Measurements from ENCODE around the gene AANAT. TPM values are rescaled to one million over a fixed set of nuclear protein-coding genes. Genes with fewer than 3 reads are reported as not detected.

AANAT gene
- total and polyA plus RNA-seq, 2 donors (not counting 3 experiments of a cell fraction or from before 2014, with no cell fraction given): not detected

DNA sequence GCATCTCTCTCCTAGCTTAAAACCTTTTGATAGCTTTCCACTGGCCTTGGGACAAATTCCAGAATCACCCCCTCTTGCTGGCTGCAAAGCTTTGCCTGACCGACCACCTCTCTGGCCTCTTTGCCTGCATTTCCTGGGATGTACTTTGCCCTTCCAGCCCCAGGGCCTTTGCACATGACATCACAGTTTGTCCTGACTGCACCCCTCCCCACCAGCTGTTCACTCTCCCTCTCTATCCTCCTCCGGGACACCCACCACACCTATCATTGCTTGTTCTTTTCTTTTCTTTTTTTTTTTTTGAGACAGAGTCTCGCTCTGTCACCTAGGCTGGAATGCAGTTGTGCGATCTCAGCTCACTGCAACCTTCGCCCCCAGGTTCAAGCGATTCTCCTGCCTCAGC lies 7.9 kb downstream of the AANAT start:
- Histone ChIP-seq H3K27me3 (ENCODE audit: control insufficient read depth in 2 of 2, insufficient read depth in 2 of 2, low read length in 2 of 2) (no peaks in the 10 kb centered on the region), H3K27ac (ENCODE audit: insufficient read depth, low read depth, low read length) (no peak overlapping the region), H3K79me2 (ENCODE audit: control insufficient read depth, insufficient read depth, low read length) (no peaks in the 10 kb centered on the region), H3K9ac (replicated peaks; ENCODE audit: extremely low read depth, insufficient read depth, low read length) (no peak overlapping the region), H3K4me3 (replicated peaks in 1 of 3; ENCODE audit: insufficient read depth in 1 of 3, low read depth in 1 of 3, low read length in 3 of 3) (no peak overlapping the region), H3K9me1 (replicated peaks; ENCODE audit: control insufficient read depth, extremely low read depth, insufficient read depth, low read length) (no peaks in the 10 kb centered on the region), H3K4me2 (ENCODE audit: insufficient read depth, low read length) (no peak overlapping the region), H3K9me3 (replicated peaks; ENCODE audit: control insufficient read depth, insufficient read depth, low read length) (no peaks in the 10 kb centered on the region), H3K4me1 (ENCODE audit: control insufficient read depth, extremely low read depth, insufficient read depth, low read length) (peaks cover 3% of the 10 kb centered on the region), H4K20me1 (replicated peaks; ENCODE audit: control insufficient read depth, extremely low read depth, insufficient read depth, low read length) (no peaks in the 10 kb centered on the region), H3K36me3 (ENCODE audit: control insufficient read depth in 2 of 2, extremely low read depth in 1 of 2, insufficient read depth in 2 of 2, low read length in 2 of 2) (peaks cover 0 to 15% of the 10 kb centered on the region in 2 experiments), H2AFZ (ENCODE audit: low read depth, low read length) (no peak overlapping the region)
- POLR2A ChIA-PET: no interaction called here
- CTCF ChIA-PET: interaction anchor here (0.8 to 1.9 kb wide), 9 partner anchors 8 to 67 kb away, joined by 3 to 6 read pairs (median 3); partner anchors contain the start of gene AANAT
- no TSS peak for BruUV-seq (replicated peaks)
- dilution Hi-C loops (cut with MboI; ENCODE audit: extremely low pct_ligation_motif_present, low sequenced_read_pairs): no loop called here
- DNase-seq (ENCODE audit: low read depth, low spot score) (no peak), FAIRE-seq (no peak)
- intact Hi-C loops (cut with micrococcal nuclease): no loop called here
- TF ChIP-seq POLR2A (IDR thresholded peaks at IDR 0.05; ENCODE audit: low read depth, low read length) (no peak), POLR2AphosphoS5 (IDR thresholded peaks at IDR 0.05; ENCODE audit: insufficient read depth, low read depth, low read length) (no peak)

DNA sequence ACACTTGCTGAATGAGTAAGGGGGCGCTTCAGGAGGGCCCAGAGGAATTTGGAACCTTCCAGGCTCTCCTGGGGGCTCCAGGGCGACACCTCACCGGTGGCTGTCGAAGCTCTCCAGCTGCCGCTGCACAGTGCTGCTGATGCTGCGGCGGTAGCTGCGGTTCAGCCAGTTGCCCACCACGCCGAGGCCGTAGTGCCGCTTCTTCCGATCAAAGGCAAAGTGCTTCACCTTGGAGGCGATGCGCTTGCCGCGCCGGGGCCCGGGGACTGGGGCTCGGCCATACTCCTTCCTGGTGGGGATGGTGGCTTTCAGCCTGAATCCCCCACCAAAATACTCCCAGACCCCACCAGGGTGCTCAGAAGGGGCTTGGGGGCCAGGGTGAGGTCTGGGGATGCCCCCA lies 9.3 kb downstream of the AANAT start:
- Histone ChIP-seq H3K36me3 (ENCODE audit: control insufficient read depth in 2 of 2, extremely low read depth in 1 of 2, insufficient read depth in 2 of 2, low read length in 2 of 2) (peaks cover 0 to 13% of the 10 kb centered on the region in 2 experiments), H3K79me2 (ENCODE audit: control insufficient read depth, insufficient read depth, low read length) (no peaks in the 10 kb centered on the region), H2AFZ (ENCODE audit: low read depth, low read length) (no peak overlapping the region), H3K9me3 (replicated peaks; ENCODE audit: control insufficient read depth, insufficient read depth, low read length) (no peaks in the 10 kb centered on the region), H3K9me1 (replicated peaks; ENCODE audit: control insufficient read depth, extremely low read depth, insufficient read depth, low read length) (no peaks in the 10 kb centered on the region), H3K27ac (ENCODE audit: insufficient read depth, low read depth, low read length) (no peak overlapping the region), H3K4me2 (ENCODE audit: insufficient read depth, low read length) (no peak overlapping the region), H3K4me3 (replicated peaks in 1 of 3; ENCODE audit: insufficient read depth in 1 of 3, low read depth in 1 of 3, low read length in 3 of 3) (no peak overlapping the region), H3K27me3 (ENCODE audit: control insufficient read depth in 2 of 2, insufficient read depth in 2 of 2, low read length in 2 of 2) (no peaks in the 10 kb centered on the region), H4K20me1 (replicated peaks; ENCODE audit: control insufficient read depth, extremely low read depth, insufficient read depth, low read length) (no peaks in the 10 kb centered on the region), H3K9ac (replicated peaks; ENCODE audit: extremely low read depth, insufficient read depth, low read length) (no peak overlapping the region), H3K4me1 (ENCODE audit: control insufficient read depth, extremely low read depth, insufficient read depth, low read length) (peaks cover 3% of the 10 kb centered on the region)
- DNase-seq (ENCODE audit: low read depth, low spot score) (no peak), FAIRE-seq (no peak)
- CTCF ChIA-PET: interaction anchor here (1.5 to 2.1 kb wide), 2 partner anchors 10 to 36 kb away, joined by 3 to 8 read pairs; partner anchors contain the start of gene AANAT
- BruUV-seq (replicated peaks): no TSS peak
- TF ChIP-seq POLR2A (IDR thresholded peaks at IDR 0.05; ENCODE audit: low read depth, low read length) (no peak), GATA2 (IDR thresholded peaks at IDR 0.05; ENCODE audit: insufficient read depth, insufficient read length, low read depth, low read length) (no peak), MYC (IDR thresholded peaks at IDR 0.05; ENCODE audit: low read depth, low read length) (no peak), JUN (IDR thresholded peaks at IDR 0.05; ENCODE audit: borderline replicate concordance, insufficient read depth, insufficient read length, low read depth) (no peak), POLR2AphosphoS5 (IDR thresholded peaks at IDR 0.05; ENCODE audit: insufficient read depth, low read depth, low read length) (no peak), EZH2 (IDR thresholded peaks at IDR 0.05; ENCODE audit: borderline replicate concordance, low read depth, low read length, severe bottlenecking) (no peak), FOS (IDR thresholded peaks at IDR 0.05; ENCODE audit: borderline replicate concordance, insufficient read depth, low read length) (no peak)
- TF ChIP-seq, protein P1, sequence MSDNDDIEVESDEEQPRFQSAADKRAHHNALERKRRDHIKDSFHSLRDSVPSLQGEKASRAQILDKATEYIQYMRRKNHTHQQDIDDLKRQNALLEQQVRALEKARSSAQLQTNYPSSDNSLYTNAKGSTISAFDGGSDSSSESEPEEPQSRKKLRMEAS (IDR thresholded peaks at IDR 0.05; ENCODE audit: insufficient read depth, insufficient read length): no peak
- TF ChIP-seq, protein P2, sequence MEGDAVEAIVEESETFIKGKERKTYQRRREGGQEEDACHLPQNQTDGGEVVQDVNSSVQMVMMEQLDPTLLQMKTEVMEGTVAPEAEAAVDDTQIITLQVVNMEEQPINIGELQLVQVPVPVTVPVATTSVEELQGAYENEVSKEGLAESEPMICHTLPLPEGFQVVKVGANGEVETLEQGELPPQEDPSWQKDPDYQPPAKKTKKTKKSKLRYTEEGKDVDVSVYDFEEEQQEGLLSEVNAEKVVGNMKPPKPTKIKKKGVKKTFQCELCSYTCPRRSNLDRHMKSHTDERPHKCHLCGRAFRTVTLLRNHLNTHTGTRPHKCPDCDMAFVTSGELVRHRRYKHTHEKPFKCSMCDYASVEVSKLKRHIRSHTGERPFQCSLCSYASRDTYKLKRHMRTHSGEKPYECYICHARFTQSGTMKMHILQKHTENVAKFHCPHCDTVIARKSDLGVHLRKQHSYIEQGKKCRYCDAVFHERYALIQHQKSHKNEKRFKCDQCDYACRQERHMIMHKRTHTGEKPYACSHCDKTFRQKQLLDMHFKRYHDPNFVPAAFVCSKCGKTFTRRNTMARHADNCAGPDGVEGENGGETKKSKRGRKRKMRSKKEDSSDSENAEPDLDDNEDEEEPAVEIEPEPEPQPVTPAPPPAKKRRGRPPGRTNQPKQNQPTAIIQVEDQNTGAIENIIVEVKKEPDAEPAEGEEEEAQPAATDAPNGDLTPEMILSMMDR (IDR thresholded peaks at IDR 0.05; ENCODE audit: extremely low read depth in 1 of 2, insufficient read depth in 1 of 2, low read depth in 1 of 2, low read length in 2 of 2): no peak
- POLR2A ChIA-PET: no interaction called here
- dilution Hi-C loops (cut with MboI; ENCODE audit: extremely low pct_ligation_motif_present, low sequenced_read_pairs): no loop called here
- intact Hi-C loops (cut with micrococcal nuclease): no loop called here

All from endothelial cell of umbilical vein (primary cell).